ENCODE results near the gene TPX2.
A peak's percentile ranks its signal among the peaks of the same experiment; 100 is the strongest.

TPX2 gene

GRCh38 chr20:31833130-31833930 is 94.2 kb downstream of the TPX2 start:
- TF ChIP-seq ZFX (IDR thresholded peaks at IDR 0.05; ENCODE audit: borderline replicate concordance) (no peak), CTCF (IDR thresholded peaks at IDR 0.05) (peak; percentile 93)
- H3K27ac ChIP-seq: no peak overlapping the region

- H3K27ac ChIP-seq: no peak overlapping the region
- TF ChIP-seq ZFX (IDR thresholded peaks at IDR 0.05; ENCODE audit: borderline replicate concordance) (no peak), CTCF (IDR thresholded peaks at IDR 0.05) (no peak)
Observed at GRCh38 chr20:31833931-31834521, 94.9 kb downstream of the TPX2 start.

GRCh38 chr20:31835554-31835953 is 96.5 kb downstream of the TPX2 start:
- H3K27ac ChIP-seq: no peak overlapping the region
- TF ChIP-seq CTCF (IDR thresholded peaks at IDR 0.05) (no peak), ZFX (IDR thresholded peaks at IDR 0.05; ENCODE audit: borderline replicate concordance) (no peak)

GRCh38 chr20:31835977-31836852 is 97.1 kb downstream of the TPX2 start:
- TF ChIP-seq CTCF (IDR thresholded peaks at IDR 0.05) (no peak), ZFX (IDR thresholded peaks at IDR 0.05; ENCODE audit: borderline replicate concordance) (no peak)
- H3K27ac ChIP-seq: no peak overlapping the region

- TF ChIP-seq ZFX (IDR thresholded peaks at IDR 0.05; ENCODE audit: borderline replicate concordance) (no peak), CTCF (IDR thresholded peaks at IDR 0.05) (no peak)
Observed at GRCh38 chr20:31836853-31837608, 97.9 kb downstream of the TPX2 start.

GRCh38 chr20:31837896-31838397 is 98.9 kb downstream of the TPX2 start:
- TF ChIP-seq ZFX (IDR thresholded peaks at IDR 0.05; ENCODE audit: borderline replicate concordance) (no peak), CTCF (IDR thresholded peaks at IDR 0.05) (no peak)
- no peak overlapping the region for H3K27ac ChIP-seq

More at GRCh38 chr20:31836853-31837608, 97.9 kb downstream of the TPX2 start:
- no peak overlapping the region for H3K27ac ChIP-seq
